Umbilical cord (tissue), 2 donors: ENCODE data around the gene PPM1G. TPM values are rescaled to one million over a fixed set of nuclear protein-coding genes. Genes with fewer than 3 reads are reported as not detected.
"Not testable (repeated sequence)": the region's sequence is repeated elsewhere in the genome, so short reads cannot be mapped to it uniquely, and the experiment has no call there.

ENCODE experiments used
- DNase-seq: peaks from one replicate; pipeline ENCODE4 v3.0.0-alpha.2; 2015; ENCODE audit warnings: low spot score
- total RNA-seq: library from RNA; depleted of rRNA; stranded (reverse); fragments of >200 nt; gene quantifications from one replicate; pipeline ENCODE4 v1.2.3, GENCODE V29; 2014; ENCODE audit warnings: low replicate concordance; ENCODE audit not compliant: insufficient read depth

The PPM1G gene
- total RNA-seq: 28.2 TPM

DNA sequence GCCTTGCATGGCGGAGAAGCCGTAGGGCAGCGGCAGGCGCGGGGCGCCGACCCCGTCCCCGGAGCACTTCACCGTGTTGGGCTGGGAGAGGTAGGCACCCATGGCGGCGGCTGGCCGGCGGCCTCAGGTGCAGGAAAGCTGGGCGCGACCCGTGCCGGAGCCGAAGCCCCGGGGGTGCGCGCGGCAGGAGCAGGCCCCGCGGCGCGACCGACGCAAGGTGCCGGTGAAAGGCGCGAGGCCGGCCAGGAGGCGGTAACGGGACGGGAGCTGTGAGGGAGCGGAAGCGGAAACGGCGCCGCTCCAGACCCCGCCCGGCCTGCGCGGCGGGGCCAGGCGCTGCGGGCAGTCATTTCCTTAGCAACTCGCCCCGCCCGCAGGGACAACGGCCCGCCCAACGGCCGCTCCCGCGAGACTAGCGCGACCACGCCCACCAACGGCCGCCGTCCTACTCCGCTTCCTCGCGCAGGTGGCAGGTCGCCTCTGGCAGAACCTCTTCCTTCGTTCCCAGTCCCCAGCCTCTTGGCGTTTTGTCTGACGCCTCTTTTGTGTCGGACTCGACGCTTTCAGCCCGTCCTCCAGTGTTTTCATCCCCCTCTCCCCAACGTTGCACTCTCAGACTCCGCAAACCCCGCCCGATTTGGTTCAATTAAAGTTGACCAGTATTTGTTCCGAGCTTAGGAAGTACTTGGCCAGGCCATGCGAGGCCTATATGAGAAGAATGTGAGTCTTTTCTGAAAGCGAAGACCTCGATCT is at the start of gene PPM1G:
PPM1G (minus strand) TSS at position 271 of the 753 bp plus-strand sequence; CDS start at position 102, 169 bp downstream.
- DNase-seq: peak; percentile 95

GRCh38 chr2:27453968-27454367 is 44.6 kb upstream of the PPM1G start:
- no peak for DNase-seq

DNA sequence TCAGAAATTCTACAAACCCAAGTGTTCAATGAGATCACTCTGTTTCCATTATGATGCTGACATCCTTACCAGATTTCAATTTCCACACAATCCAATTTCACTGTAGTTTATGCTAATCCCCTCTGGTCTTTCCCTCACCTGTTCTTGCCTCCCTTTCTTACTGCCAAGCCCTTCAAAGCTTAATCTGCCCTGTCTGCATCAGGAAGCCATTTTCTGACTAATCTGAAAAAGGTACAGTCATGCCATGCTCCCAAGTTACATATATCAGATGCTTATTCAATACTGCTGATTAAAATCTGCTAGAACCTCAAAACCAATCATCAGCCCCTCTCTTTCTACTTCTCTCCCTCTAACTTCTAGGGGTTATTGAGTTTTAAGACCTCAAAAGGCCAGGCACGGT is 41.7 kb upstream of the PPM1G start:
- DNase-seq: no peak

DNA sequence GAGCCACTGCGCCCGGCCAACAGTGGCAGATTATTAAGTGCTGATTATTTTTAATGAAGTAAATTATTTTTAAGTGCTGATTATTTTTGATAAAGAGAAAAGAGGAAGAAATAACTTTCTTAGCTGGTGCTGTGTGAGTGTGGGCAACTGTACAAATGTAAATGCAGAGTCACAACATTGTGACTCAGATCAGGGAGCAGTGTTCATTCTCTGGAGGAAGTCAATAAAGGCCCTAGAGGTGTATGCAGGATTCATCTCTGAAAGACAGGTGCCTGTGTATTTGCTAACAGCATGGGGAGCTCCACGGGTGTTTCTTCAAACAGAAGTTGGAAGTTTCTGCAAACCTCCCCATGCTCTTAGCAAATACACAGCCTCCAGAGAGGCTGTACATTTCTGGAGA is 39.0 kb upstream of the PPM1G start:
- no peak for DNase-seq

DNA sequence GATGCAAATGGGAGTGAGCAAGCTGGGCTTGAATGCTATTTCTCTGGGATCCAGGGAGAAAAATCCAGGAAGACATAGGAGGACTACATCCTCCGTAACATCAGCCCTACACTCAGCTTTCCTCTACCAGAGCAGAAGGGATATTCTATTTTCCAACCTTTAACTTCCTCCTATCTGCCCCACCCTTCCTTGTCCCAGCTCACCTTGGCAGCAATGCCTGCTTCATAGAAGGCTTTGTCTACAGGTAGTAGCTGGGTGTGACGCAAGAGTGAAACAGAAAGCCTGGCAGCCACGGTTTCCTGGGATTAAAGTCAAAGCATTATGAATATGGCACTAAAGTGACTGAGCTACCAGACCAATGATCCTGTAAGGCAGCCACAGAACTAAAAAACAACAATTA is 36.7 kb upstream of the PPM1G start:
- DNase-seq: no peak

DNA sequence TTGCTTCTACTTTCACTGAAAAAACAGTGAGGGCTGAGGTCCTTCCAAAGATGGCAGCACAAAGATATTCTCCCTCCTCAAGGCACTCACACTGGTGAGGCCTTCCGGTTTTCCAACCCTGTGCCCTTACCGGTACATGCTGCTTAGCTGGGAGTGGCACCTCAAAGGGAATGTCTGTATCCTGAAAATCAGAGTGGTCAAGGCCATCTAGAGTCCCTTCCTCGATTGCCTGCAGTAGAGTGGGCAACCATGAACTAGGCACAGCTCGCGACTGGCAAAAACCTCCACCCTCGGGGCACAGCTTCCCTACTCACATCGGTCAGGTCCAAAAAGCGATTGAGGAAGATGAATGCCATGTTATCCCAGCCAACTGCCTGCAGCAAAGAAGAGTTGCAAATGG is 36.2 kb upstream of the PPM1G start:
- no peak for DNase-seq

DNA sequence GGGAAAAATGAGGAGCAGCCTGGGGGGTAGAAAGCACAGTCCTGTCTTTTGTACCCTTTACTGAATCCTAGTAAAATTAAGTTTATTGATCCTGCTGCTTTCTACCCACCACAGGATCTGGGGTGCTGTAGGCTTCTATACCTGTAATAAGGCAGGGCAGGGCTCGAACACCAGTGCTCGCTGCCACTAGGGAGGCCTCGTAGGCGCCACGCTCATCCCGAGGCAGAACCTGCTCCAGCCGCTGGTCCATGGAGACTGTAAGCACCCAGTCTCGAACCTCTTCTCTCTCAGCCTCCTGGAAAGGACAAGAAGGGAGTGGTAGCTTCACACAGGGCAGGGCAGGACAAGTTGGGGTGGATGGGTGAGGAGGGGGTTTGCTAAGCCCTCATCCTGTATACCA is 35.8 kb upstream of the PPM1G start:
- DNase-seq: no peak

DNA sequence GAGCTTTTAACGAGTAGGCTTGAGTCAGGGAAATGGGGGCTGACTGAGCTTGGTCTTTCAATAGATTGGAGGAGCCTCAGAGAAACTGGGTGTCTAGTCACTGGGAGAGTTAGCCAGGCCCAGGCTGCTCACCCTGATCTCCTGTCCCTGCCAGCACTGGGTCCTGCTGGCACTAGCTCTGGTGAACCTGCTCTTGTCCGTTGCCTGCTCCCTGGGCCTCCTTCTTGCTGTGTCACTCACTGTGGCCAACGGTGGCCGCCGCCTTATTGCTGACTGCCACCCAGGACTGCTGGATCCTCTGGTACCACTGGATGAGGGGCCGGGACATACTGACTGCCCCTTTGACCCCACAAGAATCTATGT is 33.5 kb upstream of the PPM1G start:
- no peak for DNase-seq

DNA sequence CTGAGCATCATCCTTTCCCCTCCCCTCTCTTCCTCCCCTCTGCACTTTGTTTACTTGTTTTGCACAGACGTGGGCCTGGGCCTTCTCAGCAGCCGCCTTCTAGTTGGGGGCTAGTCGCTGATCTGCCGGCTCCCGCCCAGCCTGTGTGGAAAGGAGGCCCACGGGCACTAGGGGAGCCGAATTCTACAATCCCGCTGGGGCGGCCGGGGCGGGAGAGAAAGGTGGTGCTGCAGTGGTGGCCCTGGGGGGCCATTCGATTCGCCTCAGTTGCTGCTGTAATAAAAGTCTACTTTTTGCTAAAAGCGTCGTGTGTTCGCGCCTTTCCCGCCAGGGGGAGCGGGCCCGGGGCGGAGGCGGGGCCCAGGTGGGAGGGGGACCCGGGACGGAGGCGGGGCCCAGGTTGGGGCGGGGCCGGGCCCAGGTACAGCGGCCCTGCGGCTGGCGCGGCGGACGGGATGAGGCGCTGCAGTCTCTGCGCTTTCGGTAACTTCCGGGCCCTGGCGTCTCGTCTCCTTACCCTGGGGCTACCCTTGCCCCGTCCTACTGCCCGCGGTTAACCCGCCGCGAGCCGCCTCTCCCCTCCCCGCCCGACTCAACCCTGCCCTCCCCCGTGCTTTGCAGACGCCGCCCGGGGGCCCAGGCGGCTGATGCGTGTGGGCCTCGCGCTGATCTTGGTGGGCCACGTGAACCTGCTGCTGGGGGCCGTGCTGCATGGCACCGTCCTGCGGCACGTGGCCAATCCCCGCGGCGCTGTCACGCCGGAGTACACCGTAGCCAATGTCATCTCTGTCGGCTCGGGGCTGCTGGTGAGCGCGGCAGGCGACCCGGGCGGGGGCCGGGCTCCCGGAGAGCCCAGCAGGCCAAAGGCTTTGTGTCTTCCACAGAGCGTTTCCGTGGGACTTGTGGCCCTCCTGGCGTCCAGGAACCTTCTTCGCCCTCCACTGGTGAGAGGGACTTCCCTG is 32.8 kb upstream of the PPM1G start, which contains the start of gene KRTCAP3:
KRTCAP3 (plus strand) TSS at position 424 of the 962 bp plus-strand sequence; CDS start at position 456, 32 bp downstream.
- DNase-seq: peak; percentile 32

DNA sequence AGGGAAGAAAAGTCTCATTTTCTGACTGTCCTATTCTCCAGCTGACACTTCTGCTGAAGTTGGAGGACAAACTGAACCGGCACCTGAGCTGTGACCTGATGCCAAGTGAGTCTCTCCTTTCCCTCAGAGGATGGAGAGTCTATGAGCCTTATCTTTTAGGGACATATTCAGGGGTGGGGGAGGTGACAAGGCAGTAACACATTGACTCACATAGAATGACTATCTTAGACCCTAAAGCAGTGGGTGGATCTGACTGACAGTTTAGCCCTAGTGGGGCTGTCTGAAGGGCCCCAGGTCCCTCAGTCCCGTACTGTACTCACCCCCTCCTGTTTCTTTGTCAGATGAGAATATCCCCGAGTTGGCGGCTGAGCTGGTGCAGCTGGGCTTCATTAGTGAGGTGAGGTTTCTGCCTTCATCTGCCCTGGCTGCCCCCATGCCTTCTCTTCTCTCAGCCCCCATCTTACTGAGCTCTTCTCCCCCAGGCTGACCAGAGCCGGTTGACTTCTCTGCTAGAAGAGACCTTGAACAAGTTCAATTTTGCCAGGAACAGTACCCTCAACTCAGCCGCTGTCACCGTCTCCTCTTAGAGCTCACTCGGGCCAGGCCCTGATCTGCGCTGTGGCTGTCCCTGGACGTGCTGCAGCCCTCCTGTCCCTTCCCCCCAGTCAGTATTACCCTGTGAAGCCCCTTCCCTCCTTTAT is 32.0 kb upstream of the PPM1G start:
- no peak for DNase-seq

GRCh38 chr2:27435628-27436027 is 26.2 kb upstream of the PPM1G start:
- no peak for DNase-seq

DNA sequence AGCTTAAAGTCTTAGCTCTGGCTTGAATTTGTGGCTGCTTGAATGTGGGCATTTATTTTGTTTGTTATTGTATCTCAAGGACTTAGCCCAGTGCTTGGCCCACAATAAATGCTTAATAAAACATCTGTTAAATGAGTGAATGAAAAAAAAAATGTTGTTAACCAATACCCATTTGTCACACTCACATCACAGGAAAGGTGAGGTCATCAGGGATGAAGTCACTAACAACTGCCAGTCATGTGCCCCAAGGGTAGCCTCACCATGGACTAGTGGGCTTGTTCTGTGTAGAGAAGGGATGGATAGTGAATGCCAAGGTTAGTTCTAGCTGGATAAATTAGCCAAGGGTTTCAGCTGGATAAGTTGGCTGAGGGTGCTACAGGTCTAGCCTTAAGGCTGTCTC is 22.0 kb upstream of the PPM1G start:
- no peak for DNase-seq

DNA sequence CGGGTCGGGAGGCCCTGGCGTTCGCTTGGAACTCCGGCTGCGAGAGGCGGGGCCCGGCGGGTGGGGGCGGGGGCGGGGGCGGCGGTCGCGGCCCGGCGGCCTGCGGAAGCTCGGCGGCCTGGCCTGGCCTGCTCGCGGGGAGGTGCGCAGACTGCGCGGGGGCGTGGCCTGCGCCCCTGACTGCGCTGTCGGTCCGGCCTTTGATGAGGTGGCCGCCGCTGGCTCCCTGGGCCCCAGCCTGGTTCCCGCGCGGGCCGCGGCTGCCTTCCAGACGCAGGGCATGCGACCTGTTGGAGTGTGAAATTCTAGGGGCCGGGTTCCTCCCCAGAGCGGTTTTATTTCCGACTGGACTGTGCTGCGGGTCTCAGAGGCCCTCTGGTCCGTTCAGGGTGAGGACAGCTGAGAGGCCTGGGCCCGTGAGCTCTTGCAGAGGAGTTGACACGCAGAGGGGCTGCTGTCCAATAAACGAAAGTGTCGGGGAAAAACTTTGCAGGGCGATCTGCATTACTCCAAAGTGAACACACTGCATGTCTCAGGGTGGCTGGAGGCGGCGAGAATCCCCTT is 19.7 kb upstream of the PPM1G start:
- peak; percentile 88 for DNase-seq

GRCh38 chr2:27428213-27428977 is 19.0 kb upstream of the PPM1G start, which contains the start of gene NRBP1:
TSS of gene NRBP1 (plus strand) at chr2:27428631. CDS start at chr2:27433274, 4,643 bp downstream.
- DNase-seq: peak; percentile 95

- DNase-seq: no peak
Observed at GRCh38 chr2:27427863-27428212, 18.4 kb upstream of the PPM1G start.

DNA sequence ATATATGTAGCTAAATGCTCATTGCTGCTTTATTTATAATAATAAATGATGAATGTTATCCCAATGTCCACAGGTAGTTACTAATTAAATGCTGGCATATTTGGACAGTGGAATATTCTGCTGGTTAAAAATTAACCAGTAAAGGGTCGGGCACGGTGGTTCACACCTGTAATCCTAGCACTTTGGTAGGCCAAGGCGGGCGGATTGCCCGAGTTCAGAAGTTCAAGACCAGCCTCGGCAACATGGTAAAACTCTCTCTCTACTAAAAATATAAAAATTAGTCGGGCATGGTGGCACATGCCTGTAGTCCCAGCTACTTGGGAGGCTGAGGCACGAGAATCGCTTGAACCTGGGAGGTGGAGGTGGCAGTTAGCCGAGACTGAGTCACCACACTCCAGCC is 15.6 kb upstream of the PPM1G start:
- DNase-seq: not testable (repeated sequence)

- DNase-seq: no peak
Observed at GRCh38 chr2:27422958-27423357, 13.6 kb upstream of the PPM1G start.

DNA sequence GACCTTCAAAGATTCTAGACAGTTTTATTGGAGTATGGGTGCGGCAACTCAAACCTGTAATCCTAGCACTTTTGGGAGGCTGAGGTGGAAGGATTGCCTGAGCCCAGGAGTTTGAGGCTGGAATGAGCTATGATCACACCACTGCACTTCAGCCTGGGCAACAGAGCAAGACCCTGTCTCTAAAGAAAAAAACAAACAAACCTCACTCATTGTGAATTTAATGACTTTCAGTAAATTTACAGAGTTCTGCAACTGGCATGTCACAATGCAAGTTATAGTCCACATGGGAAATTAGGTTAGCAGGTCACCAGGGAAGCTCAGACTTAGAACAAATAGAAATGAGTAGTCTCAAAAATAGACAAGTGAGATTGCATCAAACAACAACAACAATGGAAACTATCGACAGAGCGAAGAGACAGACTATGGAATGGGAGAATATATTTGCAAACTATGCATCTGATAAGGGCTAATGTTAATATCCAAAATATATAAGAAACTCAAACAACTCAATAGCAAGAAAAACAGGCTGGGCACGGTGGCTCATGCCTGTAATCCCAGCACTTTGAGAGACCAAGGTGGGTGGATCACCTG is 12.4 kb upstream of the PPM1G start:
- no peak for DNase-seq

- DNase-seq: no peak
Observed at GRCh38 chr2:27420996-27421395, 11.6 kb upstream of the PPM1G start.

GRCh38 chr2:27416151-27416550 is 6.8 kb upstream of the PPM1G start:
- DNase-seq: no peak
